Chondrocyte (in vitro differentiated cells): ENCODE measurements around the gene LMNTD1. TPM values are rescaled to one million over a fixed set of nuclear protein-coding genes. Genes with fewer than 3 reads are reported as not detected.

Source experiments
- DNase-seq: peaks from one replicate; pipeline ENCODE4 v3.0.0; 2021; ENCODE audit warnings: mixed read lengths, low spot score
- H3K27ac Mint-ChIP-seq: one replicate; pipeline ENCODE4 v1.8.0; 2021; ENCODE audit warnings: mild to moderate bottlenecking, moderate library complexity, mixed read lengths; ENCODE audit not compliant: unreplicated experiment
- H3K27me3 Mint-ChIP-seq: 2 replicates; pipeline ENCODE4 v1.8.0; 2021; ENCODE audit warnings: low read depth, mixed read lengths
- H3K36me3 Mint-ChIP-seq: 2 replicates; pipeline ENCODE4 v1.8.0; 2021; ENCODE audit warnings: low read depth, mixed read lengths
- H3K4me1 Mint-ChIP-seq: 2 replicates; pipeline ENCODE4 v1.8.0; 2021; ENCODE audit warnings: low read depth, mild to moderate bottlenecking, mixed read lengths
- H3K4me3 Mint-ChIP-seq: one replicate; pipeline ENCODE4 v1.8.0; 2021; ENCODE audit warnings: mild to moderate bottlenecking, moderate library complexity, mixed read lengths; ENCODE audit not compliant: unreplicated experiment
- H3K9me3 Mint-ChIP-seq: 2 replicates; pipeline ENCODE4 v1.8.0; 2021; ENCODE audit warnings: low read depth, mixed read lengths
- CTCF ChIP-seq: fragments of 200-600 bp; sonication (generic); IDR thresholded peaks from 2 replicates; pipeline ENCODE4 v1.5.0; 2021; ENCODE audit warnings: antibody characterized with exemption, mild to moderate bottlenecking, moderate library complexity
- total RNA-seq: library from RNA; stranded (reverse); gene quantifications from 3 replicates; pipeline ENCODE4 v1.2.1, GENCODE V29; 2021

Gene LMNTD1
- total RNA-seq, 1 donor from 2014 or later: not detected

DNA sequence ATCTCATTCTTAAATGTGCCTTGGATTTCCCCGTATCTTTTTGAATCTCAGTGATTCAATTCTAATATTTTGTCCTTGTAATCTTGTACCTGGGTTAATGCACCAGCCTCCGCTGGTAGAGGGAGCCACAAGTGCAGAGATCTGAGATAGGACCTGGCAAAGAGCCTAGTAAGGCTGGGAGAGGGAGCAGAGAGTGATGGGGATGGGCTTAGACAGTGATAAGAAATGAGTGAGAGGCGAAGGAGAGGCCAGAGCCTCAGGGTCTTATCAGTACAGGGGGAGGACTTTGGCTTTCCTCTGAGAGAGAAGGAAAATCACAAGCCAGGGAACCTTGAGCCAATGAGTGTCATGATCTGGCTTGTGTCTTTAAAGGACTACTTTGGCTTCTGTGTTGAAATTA lies 30.5 kb upstream of the LMNTD1 start:
- Mint-ChIP-seq H3K27me3 (no peaks in the 10 kb centered on the region), H3K9me3 (peaks cover 9% of the 10 kb centered on the region), H3K4me1 (peaks cover 22% of the 10 kb centered on the region), H3K36me3 (no peaks in the 10 kb centered on the region), H3K27ac (no peak overlapping the region), H3K4me3 (no peak overlapping the region)
- peak; percentile 30 for TF ChIP-seq CTCF
- no peak for DNase-seq

- TF ChIP-seq CTCF: no peak
Measured at GRCh38 chr12:25581067-25581466, 28.0 kb upstream of the LMNTD1 start.

DNA sequence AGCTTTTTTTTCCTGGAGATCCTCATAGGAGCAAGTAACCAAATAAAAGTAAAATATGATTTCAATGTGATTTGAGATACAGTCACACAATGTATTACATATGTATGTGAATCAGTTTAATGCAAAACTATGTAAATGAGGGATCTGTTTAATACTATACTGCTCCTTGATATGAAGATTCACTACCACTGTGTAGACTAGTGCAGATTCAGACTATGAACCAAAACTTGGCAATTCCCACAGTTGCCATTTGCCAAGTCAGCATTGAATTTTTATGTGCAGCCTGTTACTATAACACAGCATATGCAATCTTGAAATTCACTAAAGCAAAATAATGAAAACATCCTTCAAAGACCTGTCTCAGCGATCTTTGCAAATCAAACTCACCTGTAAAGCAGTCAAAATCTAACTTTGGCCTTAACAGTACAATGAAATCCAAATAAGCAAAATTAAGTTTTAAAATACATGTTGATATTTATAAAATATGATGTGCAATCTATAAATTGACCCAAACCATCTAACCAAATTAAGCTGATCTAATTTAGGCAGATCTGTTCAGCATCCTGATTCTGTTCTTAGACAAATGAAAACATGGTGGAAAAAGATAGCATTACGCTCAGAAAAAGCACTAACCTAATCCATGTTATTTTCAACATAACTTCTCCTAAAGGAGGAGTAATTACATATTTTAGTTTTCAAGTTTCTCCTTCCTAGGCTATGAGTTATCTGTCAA lies 25.5 kb upstream of the LMNTD1 start:
- no peak overlapping the region for H3K4me3 Mint-ChIP-seq
- no peak overlapping the region for H3K27ac Mint-ChIP-seq
- peaks cover 1% of the 10 kb centered on the region for H3K36me3 Mint-ChIP-seq
- no peaks in the 10 kb centered on the region for H3K27me3 Mint-ChIP-seq
- H3K9me3 Mint-ChIP-seq: peaks cover 6% of the 10 kb centered on the region
- TF ChIP-seq CTCF: no peak
- no peaks in the 10 kb centered on the region for H3K4me1 Mint-ChIP-seq
- no peak for DNase-seq

More at GRCh38 chr12:25581067-25581466, 28.0 kb upstream of the LMNTD1 start:
- no peak overlapping the region for H3K4me3 Mint-ChIP-seq
- peaks cover 6% of the 10 kb centered on the region for H3K9me3 Mint-ChIP-seq
- no peak overlapping the region for H3K27ac Mint-ChIP-seq
- no peaks in the 10 kb centered on the region for H3K27me3 Mint-ChIP-seq
- H3K36me3 Mint-ChIP-seq: peaks cover 1% of the 10 kb centered on the region
- DNase-seq: no peak
- peaks cover 19% of the 10 kb centered on the region for H3K4me1 Mint-ChIP-seq

DNA sequence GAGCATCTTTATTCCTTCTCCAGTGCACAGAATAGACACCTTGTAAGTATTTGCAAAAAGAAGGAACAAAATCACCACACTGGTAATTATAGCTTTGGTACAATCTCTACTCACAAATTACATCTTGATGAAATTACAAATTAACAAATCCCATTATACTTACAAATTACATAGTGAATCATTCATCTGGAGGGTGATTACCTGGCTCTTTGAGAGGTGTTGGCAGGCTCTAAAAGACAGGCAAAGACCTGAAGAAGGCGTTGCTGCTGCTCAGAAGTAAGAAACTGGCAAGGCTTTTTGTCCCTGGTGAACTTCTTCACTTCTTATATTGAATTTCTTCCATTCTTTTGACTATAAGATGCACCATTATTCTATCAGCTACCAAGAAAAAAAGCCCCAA lies 21.7 kb upstream of the LMNTD1 start:
- Mint-ChIP-seq H3K4me3 (no peak overlapping the region), H3K36me3 (peaks cover 1% of the 10 kb centered on the region), H3K27ac (no peak overlapping the region), H3K9me3 (peaks cover 6% of the 10 kb centered on the region), H3K4me1 (no peaks in the 10 kb centered on the region), H3K27me3 (no peaks in the 10 kb centered on the region)
- DNase-seq: no peak
- no peak for TF ChIP-seq CTCF

- H3K4me1 Mint-ChIP-seq: no peaks in the 10 kb centered on the region
- H3K36me3 Mint-ChIP-seq: peaks cover 1% of the 10 kb centered on the region
- no peak overlapping the region for H3K4me3 Mint-ChIP-seq
- no peaks in the 10 kb centered on the region for H3K27me3 Mint-ChIP-seq
- peaks cover 6% of the 10 kb centered on the region for H3K9me3 Mint-ChIP-seq
- H3K27ac Mint-ChIP-seq: no peak overlapping the region
- no peak for TF ChIP-seq CTCF
- DNase-seq: no peak
Measured at GRCh38 chr12:25573346-25573745, 20.3 kb upstream of the LMNTD1 start.
